Stimulated activated CD8-positive, alpha-beta memory T cell treated with anti-CD3 and anti-CD28 coated beads, Interleukin-12 subunit alpha, Interleukin-12 subunit beta, amount 100 ng/mL, for 4 hours (primary cell): Measurements from ENCODE around the gene ARPC5L.
A peak's percentile ranks its signal among the peaks of the same experiment; 100 is the strongest.
"Not testable (repeated sequence)": the region's sequence is repeated elsewhere in the genome, so short reads cannot be mapped to it uniquely, and the experiment has no call there.

Experiments
- DNase-seq: peaks from one replicate; pipeline ENCODE4 v3.0.0-alpha.2; 2020; ENCODE audit warnings: low read depth

Gene ARPC5L

GRCh38 chr9:124841075-124841821, 20.7 kb upstream of the ARPC5L start:
- no peak for DNase-seq

GRCh38 chr9:124843456-124844034, 18.4 kb upstream of the ARPC5L start:
- DNase-seq, result no peak

- no peak for DNase-seq
Observed at GRCh38 chr9:124844291-124844690, 17.6 kb upstream of the ARPC5L start.

GRCh38 chr9:124846467-124846866, 15.5 kb upstream of the ARPC5L start:
- DNase-seq, result not testable (repeated sequence)

- DNase-seq, result no peak
Observed at GRCh38 chr9:124846969-124847368, 15.0 kb upstream of the ARPC5L start.

GRCh38 chr9:124849801-124850200, 12.1 kb upstream of the ARPC5L start:
- DNase-seq, result no peak

- DNase-seq, result no peak
Observed at GRCh38 chr9:124852121-124852828, 9.7 kb upstream of the ARPC5L start.

GRCh38 chr9:124852829-124853531, 8.9 kb upstream of the ARPC5L start, which contains the start of gene WDR38:
Gene WDR38, plus strand, starts transcription at chr9:124853460. Its CDS starts 72 bp downstream, at chr9:124853532.
- peak; percentile 69 for DNase-seq

- no peak for DNase-seq
Observed at GRCh38 chr9:124853605-124854143, 8.3 kb upstream of the ARPC5L start.

- no peak for DNase-seq
Observed at GRCh38 chr9:124854161-124854560, 7.8 kb upstream of the ARPC5L start.

- DNase-seq, result no peak
Observed at GRCh38 chr9:124854822-124855221, 7.1 kb upstream of the ARPC5L start.

GRCh38 chr9:124855566-124855943, 6.4 kb upstream of the ARPC5L start:
- no peak for DNase-seq

- DNase-seq, result no peak
Observed at GRCh38 chr9:124855944-124856765, 5.8 kb upstream of the ARPC5L start.

GRCh38 chr9:124857533-124858162, 4.3 kb upstream of the ARPC5L start:
- DNase-seq, result no peak

- DNase-seq, result no peak
Observed at GRCh38 chr9:124858330-124859046, 3.4 kb upstream of the ARPC5L start.

GRCh38 chr9:124859803-124860581, 1.9 kb upstream of the ARPC5L start:
- no peak for DNase-seq

- no peak for DNase-seq
Observed at GRCh38 chr9:124860582-124861341, 1.2 kb upstream of the ARPC5L start.

- no peak for DNase-seq
Observed at GRCh38 chr9:124863371-124863871, 1.5 kb downstream of the ARPC5L start.
